Tibial artery (tissue), 4 donors: ENCODE data around the gene IL2RA.
"Not testable (repeated sequence)": the region's sequence is repeated elsewhere in the genome, so short reads cannot be mapped to it uniquely, and the experiment has no call there.

ENCODE experiments used
- DNase-seq, 2 donors: peaks; one replicate each; pipeline ENCODE4 v3.0.0-alpha.2; 2019
- H3K27ac ChIP-seq, 2 donors: fragments of 200-600 bp; sonication (generic) in 1 of 2; 1 replicate in 1 of 2; 2 replicates in 1 of 2; pipeline ENCODE4 v1.5.1; 2018 to 2019; ENCODE audit warnings: mild to moderate bottlenecking in 1 of 2
- H3K27me3 ChIP-seq, 2 donors: fragments of 200-600 bp; sonication (generic) in 1 of 2; one replicate each; pipeline versions ENCODE4 v1.5.1 to v1.6.0; 2016 to 2019
- H3K36me3 ChIP-seq, 3 donors: fragments of 200-600 bp; sonication (generic) in 2 of 3; one replicate each; pipeline ENCODE4 v1.5.1; 2016 to 2019; ENCODE audit warnings: mild to moderate bottlenecking in 2 of 3
- H3K4me1 ChIP-seq, 4 donors: fragments of 200-600 bp; sonication (generic) in 2 of 4; 1 replicate in 3 of 4; 2 replicates in 1 of 4; pipeline ENCODE4 v1.5.1; 2016 to 2019
- H3K4me3 ChIP-seq, 2 donors: fragments of 200-600 bp; sonication (generic) in 1 of 2; 1 replicate in 1 of 2; 2 replicates in 1 of 2; pipeline ENCODE4 v1.5.1; 2018 to 2019; ENCODE audit warnings: mild to moderate bottlenecking in 2 of 2
- H3K9me3 ChIP-seq, 3 donors: fragments of 200-600 bp; sonication (generic) in 1 of 3; one replicate each; pipeline ENCODE4 v1.5.1; 2016 to 2019
- intact Hi-C: fragments of 100-400 bp; cut with DNase I; formaldehyde crosslinking; loops from one replicate; pipeline ENCODE4 v1.15.0; 2023; ENCODE audit warnings: low total_unique reads
- TF ChIP-seq, protein P1 (sequence below), 2 experiments: fragments of 200-600 bp in 1 of 2; fragments of 450-650 bp in 1 of 2; IDR thresholded peaks; one replicate each; pipeline ENCODE4 v1.5.1; 2017 to 2019; ENCODE audit warnings: antibody characterized with exemption in 2 of 2, mild to moderate bottlenecking in 1 of 2, moderate library complexity in 1 of 2

Gene IL2RA

DNA sequence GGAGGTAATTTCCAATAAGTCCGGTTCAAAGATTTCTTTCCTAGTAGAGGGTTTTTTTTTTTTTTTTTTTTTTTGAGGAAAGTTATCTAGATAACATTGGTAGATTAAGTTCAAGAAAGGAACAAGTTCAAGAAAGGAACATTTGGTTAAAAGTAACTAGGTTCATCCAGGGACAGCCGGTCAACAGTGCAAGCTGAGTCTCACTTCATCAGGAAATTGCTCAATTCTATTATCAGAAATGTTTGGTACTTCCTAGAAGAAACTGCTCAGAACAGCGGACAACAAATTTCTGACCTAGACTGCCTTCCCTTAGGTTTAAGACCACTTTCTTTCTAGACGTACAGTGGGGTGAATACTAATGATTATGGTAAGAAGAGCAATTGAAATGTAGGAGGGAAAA, 3.7 kb upstream of the IL2RA start:
- TF ChIP-seq, protein P1, sequence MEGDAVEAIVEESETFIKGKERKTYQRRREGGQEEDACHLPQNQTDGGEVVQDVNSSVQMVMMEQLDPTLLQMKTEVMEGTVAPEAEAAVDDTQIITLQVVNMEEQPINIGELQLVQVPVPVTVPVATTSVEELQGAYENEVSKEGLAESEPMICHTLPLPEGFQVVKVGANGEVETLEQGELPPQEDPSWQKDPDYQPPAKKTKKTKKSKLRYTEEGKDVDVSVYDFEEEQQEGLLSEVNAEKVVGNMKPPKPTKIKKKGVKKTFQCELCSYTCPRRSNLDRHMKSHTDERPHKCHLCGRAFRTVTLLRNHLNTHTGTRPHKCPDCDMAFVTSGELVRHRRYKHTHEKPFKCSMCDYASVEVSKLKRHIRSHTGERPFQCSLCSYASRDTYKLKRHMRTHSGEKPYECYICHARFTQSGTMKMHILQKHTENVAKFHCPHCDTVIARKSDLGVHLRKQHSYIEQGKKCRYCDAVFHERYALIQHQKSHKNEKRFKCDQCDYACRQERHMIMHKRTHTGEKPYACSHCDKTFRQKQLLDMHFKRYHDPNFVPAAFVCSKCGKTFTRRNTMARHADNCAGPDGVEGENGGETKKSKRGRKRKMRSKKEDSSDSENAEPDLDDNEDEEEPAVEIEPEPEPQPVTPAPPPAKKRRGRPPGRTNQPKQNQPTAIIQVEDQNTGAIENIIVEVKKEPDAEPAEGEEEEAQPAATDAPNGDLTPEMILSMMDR (IDR thresholded peaks at IDR 0.05) = no peak
- Histone ChIP-seq H3K9me3 (no peaks in the 10 kb centered on the region), H3K4me1 (no peaks in the 10 kb centered on the region), H3K27me3 (no peaks in the 10 kb centered on the region), H3K36me3 (no peaks in the 10 kb centered on the region), H3K27ac (no peak overlapping the region), H3K4me3 (no peak overlapping the region)
- peak in 1 of 2 donors; percentile 38 for DNase-seq
- intact Hi-C loops = no loop called here

DNA sequence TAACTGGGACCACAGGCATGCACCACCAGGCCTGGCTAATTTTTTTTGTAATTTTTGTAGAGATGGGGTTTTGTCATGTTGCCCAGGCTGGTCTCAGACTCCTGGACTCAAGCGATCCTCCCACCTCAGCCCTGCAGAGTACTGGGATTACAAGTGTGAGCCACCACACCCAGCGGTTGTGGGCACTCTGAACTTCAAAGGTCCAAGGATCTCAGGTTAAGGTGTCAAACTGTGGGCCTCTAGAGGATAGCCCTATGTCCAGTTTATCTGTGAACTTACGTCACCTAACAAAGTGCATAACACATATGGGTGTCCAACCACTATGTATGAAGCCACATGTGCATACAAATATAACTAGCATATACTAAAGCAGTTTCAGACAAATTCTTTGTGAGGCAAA, 3.2 kb upstream of the IL2RA start:
- H3K27me3 ChIP-seq = no peaks in the 10 kb centered on the region
- no peak overlapping the region for H3K27ac ChIP-seq
- intact Hi-C loops = no loop called here
- H3K4me1 ChIP-seq = no peaks in the 10 kb centered on the region
- peak in 1 of 2 donors; percentile 17 for DNase-seq
- H3K4me3 ChIP-seq = no peak overlapping the region
- no peaks in the 10 kb centered on the region for H3K36me3 ChIP-seq
- TF ChIP-seq, protein P1 (IDR thresholded peaks at IDR 0.05) = no peak
- H3K9me3 ChIP-seq = no peaks in the 10 kb centered on the region

DNA sequence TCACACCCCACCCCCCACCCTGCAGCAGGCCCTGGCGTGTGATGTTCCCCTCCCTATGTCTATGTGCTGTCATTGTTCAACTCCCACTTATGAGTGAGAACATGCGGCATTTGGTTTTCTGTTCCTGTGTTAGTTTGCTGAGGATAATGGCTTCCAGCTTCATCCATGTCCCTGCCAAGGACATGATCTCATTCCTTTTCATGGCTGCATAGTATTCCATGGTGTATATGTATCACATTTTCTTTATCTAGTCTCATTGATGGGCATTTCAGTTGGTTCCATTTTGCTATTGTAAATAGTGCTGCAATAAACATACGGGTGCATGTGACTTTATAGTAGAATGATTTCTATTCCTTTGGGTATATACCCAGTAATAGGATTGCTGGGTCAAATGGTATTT, 2.6 kb upstream of the IL2RA start:
- intact Hi-C loops, DNase-seq, H3K27ac ChIP-seq, H3K36me3 ChIP-seq, H3K4me3 ChIP-seq, H3K27me3 ChIP-seq, H3K9me3 ChIP-seq, H3K4me1 ChIP-seq: not testable (repeated sequence)

DNA sequence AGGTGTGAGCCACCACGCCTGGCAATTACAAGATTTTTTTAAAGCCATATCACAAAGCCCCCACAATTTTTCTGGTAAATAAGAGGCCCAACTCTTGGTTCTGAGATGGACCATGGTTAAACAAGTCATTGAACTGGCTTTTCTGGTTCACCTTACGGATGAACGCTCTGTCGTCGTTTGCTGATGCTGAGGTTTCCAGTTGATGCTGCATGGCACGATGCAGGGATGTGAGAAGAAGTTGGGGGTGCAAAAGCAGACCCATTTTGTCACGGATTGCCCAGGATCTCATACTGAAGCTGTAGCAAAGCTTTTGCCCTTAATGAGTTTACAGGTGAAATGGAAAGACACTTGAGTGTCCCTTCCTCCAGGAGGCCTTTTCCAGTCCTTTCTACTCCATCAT, 2.0 kb upstream of the IL2RA start:
- H3K27me3 ChIP-seq = no peaks in the 10 kb centered on the region
- no peaks in the 10 kb centered on the region for H3K4me1 ChIP-seq
- no peaks in the 10 kb centered on the region for H3K36me3 ChIP-seq
- TF ChIP-seq, protein P1 (IDR thresholded peaks at IDR 0.05) = no peak
- H3K4me3 ChIP-seq = no peak overlapping the region
- DNase-seq = no peak
- intact Hi-C loops = no loop called here
- no peak overlapping the region for H3K27ac ChIP-seq
- H3K9me3 ChIP-seq = no peaks in the 10 kb centered on the region

DNA sequence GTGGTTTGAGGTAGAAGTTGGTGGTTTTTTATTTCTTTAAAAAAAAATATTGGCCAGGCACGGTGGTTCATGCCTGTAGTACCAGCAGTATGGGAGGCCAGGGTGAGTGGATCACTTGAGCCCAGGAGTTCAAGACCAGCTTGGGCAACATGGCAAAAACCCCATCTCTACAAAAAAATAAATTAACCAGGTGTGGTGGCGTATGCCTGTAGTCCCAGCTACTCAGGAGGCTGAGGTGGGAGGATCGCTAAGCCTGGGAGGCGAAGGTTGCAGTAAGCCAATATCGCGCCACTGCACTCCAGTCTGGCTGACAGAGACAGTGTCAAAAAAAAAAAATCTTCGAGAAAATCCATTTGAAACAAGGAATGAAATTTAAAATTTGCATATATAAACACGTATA, 1.1 kb downstream of the IL2RA start:
- Histone ChIP-seq H3K4me3 (no peak overlapping the region), H3K9me3 (no peaks in the 10 kb centered on the region), H3K27me3 (peaks cover 0 to 2% of the 10 kb centered on the region in 2 donors), H3K4me1 (no peaks in the 10 kb centered on the region), H3K27ac (no peak overlapping the region), H3K36me3 (no peaks in the 10 kb centered on the region)
- no peak for DNase-seq
- intact Hi-C loops = no loop called here
- TF ChIP-seq, protein P1 (IDR thresholded peaks at IDR 0.05) = no peak

DNA sequence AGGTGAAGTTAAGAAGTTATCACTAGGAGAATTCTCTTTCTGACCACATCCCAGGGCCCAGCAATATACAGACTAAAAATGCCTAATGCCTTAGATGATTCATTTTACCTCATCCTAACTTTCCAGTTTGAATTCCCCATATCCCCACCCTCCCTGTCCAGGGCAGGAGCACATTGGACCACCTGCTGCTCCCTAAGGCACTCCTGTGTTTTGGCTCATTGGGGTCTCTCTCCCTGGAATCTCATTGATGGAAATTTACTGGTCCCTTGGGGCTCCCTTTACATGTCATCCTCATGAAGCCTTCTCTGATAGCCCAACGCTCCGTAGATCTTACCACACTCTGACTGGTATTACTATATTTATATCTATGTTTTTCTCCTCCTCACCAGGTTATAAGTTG, 2.7 kb downstream of the IL2RA start:
- TF ChIP-seq, protein P1 (IDR thresholded peaks at IDR 0.05) = no peak
- Histone ChIP-seq H3K4me3 (no peak overlapping the region), H3K27me3 (peaks cover 0 to 2% of the 10 kb centered on the region in 2 donors), H3K27ac (no peak overlapping the region), H3K9me3 (no peaks in the 10 kb centered on the region), H3K36me3 (no peaks in the 10 kb centered on the region), H3K4me1 (no peaks in the 10 kb centered on the region)
- intact Hi-C loops = no loop called here
- no peak for DNase-seq
